Sigmoid colon (tissue), 7 donors: ENCODE data around the gene LDB2. TPM values are rescaled to one million over a fixed set of nuclear protein-coding genes. Genes with fewer than 3 reads are reported as not detected.

Source experiments
- DNase-seq: peaks from one replicate; pipeline ENCODE4 v3.0.0-alpha.2; 2019
- H3K27ac ChIP-seq, 4 donors: fragments of 200-600 bp; sonication (generic); one replicate each; pipeline ENCODE4 v1.5.1; 2016 to 2019; ENCODE audit warnings: mild to moderate bottlenecking in 1 of 4
- H3K27me3 ChIP-seq, 3 donors: fragments of 200-600 bp; sonication (generic); one replicate each; pipeline ENCODE4 v1.5.1; 2019; ENCODE audit warnings: mild to moderate bottlenecking in 1 of 3
- H3K36me3 ChIP-seq, 4 donors: fragments of 200-600 bp; sonication (generic); one replicate each; pipeline ENCODE4 v1.5.1; 2016 to 2019
- H3K4me1 ChIP-seq, 4 donors: fragments of 200-600 bp; sonication (generic); one replicate each; pipeline ENCODE4 v1.5.1; 2017 to 2019
- H3K4me3 ChIP-seq, 4 donors: fragments of 200-600 bp; sonication (generic); one replicate each; pipeline ENCODE4 v1.5.1; 2017 to 2019; ENCODE audit warnings: mild to moderate bottlenecking in 2 of 4, moderate library complexity in 1 of 4
- H3K9me3 ChIP-seq, 4 donors: fragments of 200-600 bp in 3 of 4; sonication (generic) in 3 of 4; one replicate each; pipeline versions ENCODE4 v1.5.1 to v1.6.1; 2013 to 2019
- CTCF ChIP-seq, 4 experiments: fragments of 450-650 bp in 3 of 4; fragments of 200-600 bp in 1 of 4; IDR thresholded peaks; one replicate each; pipeline ENCODE4 v1.5.1; 2016 to 2019; ENCODE audit warnings: antibody characterized with exemption in 4 of 4, mild to moderate bottlenecking in 3 of 4, moderate library complexity in 2 of 4
- EP300 ChIP-seq, 4 donors: sonication (generic); formaldehyde crosslinking; IDR thresholded peaks; one replicate each; pipeline ENCODE4 v1.6.1; 2017; ENCODE audit warnings: antibody characterized with exemption in 4 of 4
- POLR2A ChIP-seq, 2 donors: fragments of 450-650 bp; IDR thresholded peaks; one replicate each; pipeline ENCODE4 v1.6.1; 2016; ENCODE audit warnings: antibody characterized with exemption in 2 of 2, mild to moderate bottlenecking in 2 of 2, moderate library complexity in 2 of 2
- POLR2AphosphoS5 ChIP-seq, 4 donors: sonication (generic); formaldehyde crosslinking; IDR thresholded peaks; one replicate each; pipeline ENCODE4 v1.6.1; 2017; ENCODE audit warnings: antibody characterized with exemption in 4 of 4
- WGBS, 2 donors: extraction: QIAGEN DNeasy Blood & Tissue Kit; methylation state at CpG; one replicate each; pipeline ENCODE4 v1.1.7; 2013; 5-methylcytosine and 5-hydroxymethylcytosine counted together
- intact Hi-C: fragments of 100-400 bp; cut with DNase I; formaldehyde crosslinking; loops from one replicate; pipeline ENCODE4 v1.15.1; 2023
- polyA plus RNA-seq, 3 donors: library from polyadenylated mRNA; stranded (reverse); fragments of 200-250 nt; gene quantifications; one replicate each; pipeline ENCODE4 v1.2.3, GENCODE V29; 2013
- total RNA-seq, 4 donors: library from RNA; depleted of rRNA; stranded (reverse); fragments of >200 nt; gene quantifications; one replicate each; pipeline ENCODE4 v1.1.0, GENCODE V29; 2016
- donor health status: healthy with polysubstance abuse.
- donor health status: Bipolar disorder and iron deficiency.
- donor health status: healthy.

LDB2 gene
- total and polyA plus RNA-seq, 7 donors = 2.1 to 28.5 (median 18.3) TPM

- WGBS, 2 donors = 90% methylated on average over 8 of the region's 8 CpGs
- Histone ChIP-seq H3K4me3 (no peak overlapping the region), H3K9me3 (peaks cover 0 to 5% (median 0%) of the 10 kb centered on the region in 4 donors), H3K4me1 (no peaks in the 10 kb centered on the region), H3K36me3 (no peaks in the 10 kb centered on the region), H3K27me3 (no peaks in the 10 kb centered on the region), H3K27ac (no peak overlapping the region)
- intact Hi-C loops = no loop called here
- TF ChIP-seq CTCF (IDR thresholded peaks at IDR 0.05) (no peak), POLR2A (IDR thresholded peaks at IDR 0.05) (no peak), POLR2AphosphoS5 (IDR thresholded peaks at IDR 0.05) (no peak), EP300 (IDR thresholded peaks at IDR 0.05) (no peak)
- DNase-seq = no peak
Measured at GRCh38 chr4:16726368-16727050, 171.9 kb downstream of the LDB2 start.

- no peaks in the 10 kb centered on the region for H3K36me3 ChIP-seq
- intact Hi-C loops = no loop called here
- 68 to 72% methylated on average over 6 of the region's 6 CpGs for WGBS, 2 donors
- DNase-seq = no peak
- H3K4me1 ChIP-seq = no peaks in the 10 kb centered on the region
- no peak overlapping the region for H3K4me3 ChIP-seq
- peaks cover 0 to 5% (median 0%) of the 10 kb centered on the region in 4 donors for H3K9me3 ChIP-seq
- TF ChIP-seq POLR2AphosphoS5 (IDR thresholded peaks at IDR 0.05) = no peak
- no peak for TF ChIP-seq CTCF (IDR thresholded peaks at IDR 0.05)
- TF ChIP-seq POLR2A (IDR thresholded peaks at IDR 0.05) = no peak
- no peak for TF ChIP-seq EP300 (IDR thresholded peaks at IDR 0.05)
- no peaks in the 10 kb centered on the region for H3K27me3 ChIP-seq
- no peak overlapping the region for H3K27ac ChIP-seq
Measured at GRCh38 chr4:16725252-16725651, 173.2 kb downstream of the LDB2 start.

- 66 to 90% methylated on average over 3 of the region's 3 CpGs for WGBS, 2 donors
- H3K4me3 ChIP-seq = no peak overlapping the region
- no peaks in the 10 kb centered on the region for H3K36me3 ChIP-seq
- intact Hi-C loops = no loop called here
- DNase-seq = no peak
- no peak for TF ChIP-seq POLR2AphosphoS5 (IDR thresholded peaks at IDR 0.05)
- H3K27me3 ChIP-seq = no peaks in the 10 kb centered on the region
- H3K4me1 ChIP-seq = no peaks in the 10 kb centered on the region
- peaks cover 0 to 5% (median 0%) of the 10 kb centered on the region in 4 donors for H3K9me3 ChIP-seq
- no peak overlapping the region for H3K27ac ChIP-seq
Measured at GRCh38 chr4:16722416-16722815, 176.0 kb downstream of the LDB2 start.

- no peak for TF ChIP-seq CTCF (IDR thresholded peaks at IDR 0.05)
- TF ChIP-seq EP300 (IDR thresholded peaks at IDR 0.05) = no peak
- no peak for TF ChIP-seq POLR2AphosphoS5 (IDR thresholded peaks at IDR 0.05)
- TF ChIP-seq POLR2A (IDR thresholded peaks at IDR 0.05) = no peak
- intact Hi-C loops = no loop called here
- 14 to 52% methylated on average over 4 of the region's 4 CpGs for WGBS, 2 donors
- no peak overlapping the region for H3K27ac ChIP-seq
- H3K9me3 ChIP-seq = peaks cover 0 to 5% (median 0%) of the 10 kb centered on the region in 4 donors
- DNase-seq = no peak
- H3K4me1 ChIP-seq = no peaks in the 10 kb centered on the region
- H3K4me3 ChIP-seq = no peak overlapping the region
- H3K27me3 ChIP-seq = no peaks in the 10 kb centered on the region
- no peaks in the 10 kb centered on the region for H3K36me3 ChIP-seq
Measured at GRCh38 chr4:16721613-16722291, 176.7 kb downstream of the LDB2 start.

- Histone ChIP-seq H3K27me3 (no peaks in the 10 kb centered on the region), H3K4me3 (no peak overlapping the region), H3K9me3 (peaks cover 0 to 5% (median 0%) of the 10 kb centered on the region in 4 donors), H3K27ac (no peak overlapping the region), H3K4me1 (no peaks in the 10 kb centered on the region), H3K36me3 (no peaks in the 10 kb centered on the region)
- TF ChIP-seq POLR2A (IDR thresholded peaks at IDR 0.05) (no peak), EP300 (IDR thresholded peaks at IDR 0.05) (no peak), CTCF (IDR thresholded peaks at IDR 0.05) (no peak), POLR2AphosphoS5 (IDR thresholded peaks at IDR 0.05) (no peak)
- 66 to 95% methylated on average over 2 of the region's 2 CpGs for WGBS, 2 donors
- intact Hi-C loops = no loop called here
- DNase-seq = no peak
Measured at GRCh38 chr4:16720761-16721160, 177.7 kb downstream of the LDB2 start.
